GM18508 (cell line): Measurements from ENCODE around the gene KHK.

Experiments used
- ATAC-seq: cut with Tn5 transposase; IDR thresholded peaks from one replicate; pipeline ENCODE4 v1.9.1; 2021; ENCODE audit warnings: moderate number of reproducible peaks; ENCODE audit not compliant: insufficient read depth, unreplicated experiment

Gene KHK

DNA sequence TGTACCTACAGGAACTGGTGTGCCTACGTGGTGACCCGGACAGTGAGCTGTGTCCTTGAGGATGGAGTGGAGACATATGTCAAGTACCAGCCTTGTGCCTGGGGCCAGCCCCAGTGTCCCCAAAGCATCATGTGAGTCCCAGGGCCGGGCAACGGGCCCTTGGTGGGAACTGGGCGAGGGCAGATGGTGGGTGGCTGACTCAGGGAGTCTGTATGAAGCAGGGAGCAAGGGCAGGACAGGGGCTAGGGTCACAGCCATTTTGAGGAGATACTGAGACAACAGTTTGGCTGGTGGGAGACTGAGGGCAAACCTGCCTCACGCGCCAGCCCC, 6.5 kb upstream of the KHK start:
- ATAC-seq: no peak

DNA sequence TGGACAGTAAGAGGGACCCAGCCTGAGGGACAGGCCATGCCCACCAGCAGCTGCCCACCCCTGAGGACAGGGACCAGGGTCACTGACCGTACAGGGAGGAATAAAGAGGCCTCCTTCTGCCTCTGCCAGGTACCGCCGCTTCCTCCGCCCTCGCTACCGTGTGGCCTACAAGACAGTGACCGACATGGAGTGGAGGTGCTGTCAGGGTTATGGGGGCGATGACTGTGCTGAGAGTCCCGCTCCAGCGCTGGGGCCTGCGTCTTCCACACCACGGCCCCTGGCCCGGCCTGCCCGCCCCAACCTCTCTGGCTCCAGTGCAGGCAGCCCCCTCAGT, 6.0 kb upstream of the KHK start:
- ATAC-seq: no peak

GRCh38 chr2:27081984-27082772, 4.4 kb upstream of the KHK start:
- ATAC-seq: no peak

GRCh38 chr2:27082773-27083409, 3.7 kb upstream of the KHK start:
- ATAC-seq: no peak

DNA sequence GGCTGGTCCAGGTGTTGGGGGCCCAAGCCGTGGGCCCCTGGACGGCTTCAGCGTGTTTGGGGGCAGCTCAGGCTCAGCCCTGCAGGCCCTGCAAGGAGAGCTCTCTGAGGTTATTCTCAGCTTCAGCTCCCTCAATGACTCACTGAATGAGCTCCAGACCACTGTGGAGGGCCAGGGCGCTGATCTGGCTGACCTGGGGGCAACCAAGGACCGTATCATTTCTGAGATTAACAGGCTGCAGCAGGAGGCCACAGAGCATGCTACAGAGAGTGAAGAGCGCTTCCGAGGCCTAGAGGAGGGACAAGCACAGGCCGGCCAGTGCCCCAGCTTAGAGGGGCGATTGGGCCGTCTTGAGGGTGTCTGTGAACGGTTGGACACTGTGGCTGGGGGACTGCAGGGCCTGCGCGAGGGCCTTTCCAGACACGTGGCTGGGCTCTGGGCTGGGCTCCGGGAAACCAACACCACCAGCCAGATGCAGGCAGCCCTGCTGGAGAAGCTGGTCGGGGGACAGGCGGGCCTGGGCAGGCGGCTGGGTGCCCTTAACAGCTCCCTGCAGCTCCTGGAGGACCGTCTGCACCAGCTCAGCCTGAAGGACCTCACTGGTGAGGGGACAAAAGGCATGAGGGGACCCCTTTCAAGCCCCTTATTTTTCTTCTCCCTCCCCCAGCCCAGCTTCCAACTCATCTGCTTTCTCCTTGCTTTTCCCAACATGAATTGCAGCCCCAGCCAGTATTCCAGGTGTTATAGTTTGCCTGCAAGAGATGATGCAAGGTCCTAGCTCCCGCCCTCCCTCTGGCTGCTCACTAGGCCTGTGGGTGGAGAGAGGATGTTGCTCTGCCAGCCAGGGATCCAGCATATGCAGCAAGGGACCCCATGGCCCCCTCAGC, 2.9 kb upstream of the KHK start:
- no peak for ATAC-seq

GRCh38 chr2:27084297-27085061, 2.1 kb upstream of the KHK start:
- ATAC-seq: no peak

DNA sequence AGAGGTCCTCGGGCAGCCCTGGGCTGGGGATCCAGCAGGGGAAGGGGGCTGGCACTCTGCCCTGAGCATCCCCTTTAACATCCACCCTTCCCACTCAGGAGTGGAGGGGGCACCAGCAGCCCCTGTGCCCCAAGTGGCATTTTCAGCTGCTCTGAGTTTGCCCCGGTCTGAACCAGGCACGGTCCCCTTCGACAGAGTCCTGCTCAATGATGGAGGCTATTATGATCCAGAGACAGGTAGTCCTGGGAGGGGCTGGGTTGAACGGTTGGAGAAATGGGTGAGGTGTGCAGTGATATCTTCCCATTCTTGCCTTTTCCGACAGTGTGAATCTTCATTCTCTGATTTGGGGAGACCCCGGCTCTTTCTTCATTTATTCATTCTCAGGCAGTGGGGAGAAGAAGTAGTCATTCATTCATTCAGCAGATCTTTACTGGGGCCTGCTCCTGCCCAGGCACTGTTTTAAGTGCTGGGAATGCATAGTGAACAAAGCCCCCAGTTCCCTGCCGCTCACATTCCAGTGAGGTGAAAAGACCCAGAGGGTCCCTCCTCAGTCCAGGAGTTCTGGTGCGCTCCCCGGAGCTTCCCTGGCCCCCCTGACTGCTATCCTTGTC, 1.4 kb upstream of the KHK start:
- no peak for ATAC-seq

- ATAC-seq: no peak
Observed at GRCh38 chr2:27085673-27086089, 891 bp upstream of the KHK start.

- ATAC-seq: no peak
Observed at GRCh38 chr2:27086090-27086723, 365 bp upstream of the KHK start.

DNA sequence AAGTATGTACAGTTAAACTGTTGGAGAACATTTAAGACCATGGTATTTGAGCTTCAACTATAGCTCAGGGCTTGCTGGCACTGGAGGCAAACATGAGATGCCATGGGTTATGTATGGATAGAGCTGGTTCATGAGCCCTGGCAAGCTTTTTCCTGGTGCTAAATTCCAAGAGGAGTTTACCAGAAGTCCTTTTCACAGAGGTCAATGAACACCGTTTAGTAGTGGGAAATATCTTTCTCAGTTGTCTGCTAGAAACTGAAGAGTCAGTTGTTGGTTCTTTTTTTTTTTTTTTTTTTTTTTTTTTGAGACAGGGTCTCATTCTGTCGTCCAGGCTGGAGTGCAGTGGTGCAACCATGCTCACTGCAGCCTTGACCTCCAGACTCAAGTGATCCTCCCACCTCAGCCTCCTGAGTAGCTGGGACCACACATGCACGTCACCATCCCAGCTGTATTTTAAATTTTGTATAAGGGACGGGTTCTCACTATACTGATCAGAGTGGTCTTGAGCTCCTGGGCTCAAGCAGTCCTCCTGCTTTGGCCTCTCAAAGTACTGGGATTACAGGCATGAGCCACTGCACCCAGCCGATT, 1.3 kb downstream of the KHK start:
- no peak for ATAC-seq

DNA sequence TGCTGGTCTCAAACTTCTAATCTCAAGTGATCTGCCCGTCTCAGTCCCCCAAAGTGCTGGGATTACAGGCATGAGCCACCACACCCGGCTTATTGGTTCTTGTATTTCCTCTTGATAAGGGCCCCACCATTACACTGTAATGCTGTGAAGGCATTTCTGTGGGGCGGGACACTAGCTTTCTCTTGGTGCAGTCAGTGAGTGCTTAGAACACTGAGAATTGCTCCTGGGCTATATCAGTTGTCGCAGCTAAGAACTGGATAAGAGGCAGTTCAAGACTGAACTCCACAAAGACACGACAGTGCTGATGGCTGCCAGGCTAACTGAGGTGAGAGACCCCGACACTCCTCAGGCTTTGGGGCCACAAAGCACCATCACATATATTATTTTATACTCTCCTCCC, 2.1 kb downstream of the KHK start:
- ATAC-seq: no peak

DNA sequence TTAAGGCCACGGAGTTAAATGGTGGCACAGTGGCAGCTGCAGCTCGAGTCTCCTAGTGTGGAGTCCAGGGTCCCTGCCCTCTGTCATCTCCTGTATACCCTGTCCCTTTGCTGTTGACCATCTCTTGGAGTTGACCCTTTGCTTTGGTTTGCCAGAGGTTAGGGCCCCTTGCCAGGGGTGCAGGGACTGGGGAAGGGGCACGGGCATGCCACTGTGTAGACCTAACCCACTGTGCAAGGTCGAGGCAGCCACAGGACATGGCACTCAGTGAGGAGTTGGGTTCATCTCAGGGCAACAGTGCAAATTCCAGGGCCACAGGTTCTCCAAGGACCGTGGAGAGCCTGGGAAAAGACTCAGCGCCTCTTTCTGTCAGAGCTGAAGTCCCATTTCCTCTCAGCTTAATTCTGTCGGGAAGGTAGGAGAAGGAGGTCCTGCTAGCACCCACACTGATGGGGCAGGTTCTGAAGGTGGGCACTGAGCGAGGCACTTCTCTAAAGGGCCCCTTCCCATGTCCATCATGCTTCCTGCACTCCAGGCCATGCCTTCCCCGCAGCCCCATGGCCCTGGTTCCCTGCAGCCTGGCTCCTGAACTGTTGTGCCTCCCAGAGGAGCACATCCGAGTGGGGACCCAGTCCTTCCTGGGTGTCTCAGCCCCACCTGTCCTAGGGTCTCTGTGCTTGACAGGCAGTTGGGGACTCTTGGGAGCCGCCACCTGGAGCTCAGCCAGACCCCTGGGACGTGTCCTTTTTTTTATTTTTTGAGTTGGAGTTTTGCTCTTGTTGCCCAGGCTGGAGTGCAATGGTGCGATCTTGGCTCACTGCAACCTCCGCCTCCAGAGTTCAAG, 2.8 kb downstream of the KHK start:
- ATAC-seq: no peak

GRCh38 chr2:27091746-27092695, 5.4 kb downstream of the KHK start:
- no peak for ATAC-seq

DNA sequence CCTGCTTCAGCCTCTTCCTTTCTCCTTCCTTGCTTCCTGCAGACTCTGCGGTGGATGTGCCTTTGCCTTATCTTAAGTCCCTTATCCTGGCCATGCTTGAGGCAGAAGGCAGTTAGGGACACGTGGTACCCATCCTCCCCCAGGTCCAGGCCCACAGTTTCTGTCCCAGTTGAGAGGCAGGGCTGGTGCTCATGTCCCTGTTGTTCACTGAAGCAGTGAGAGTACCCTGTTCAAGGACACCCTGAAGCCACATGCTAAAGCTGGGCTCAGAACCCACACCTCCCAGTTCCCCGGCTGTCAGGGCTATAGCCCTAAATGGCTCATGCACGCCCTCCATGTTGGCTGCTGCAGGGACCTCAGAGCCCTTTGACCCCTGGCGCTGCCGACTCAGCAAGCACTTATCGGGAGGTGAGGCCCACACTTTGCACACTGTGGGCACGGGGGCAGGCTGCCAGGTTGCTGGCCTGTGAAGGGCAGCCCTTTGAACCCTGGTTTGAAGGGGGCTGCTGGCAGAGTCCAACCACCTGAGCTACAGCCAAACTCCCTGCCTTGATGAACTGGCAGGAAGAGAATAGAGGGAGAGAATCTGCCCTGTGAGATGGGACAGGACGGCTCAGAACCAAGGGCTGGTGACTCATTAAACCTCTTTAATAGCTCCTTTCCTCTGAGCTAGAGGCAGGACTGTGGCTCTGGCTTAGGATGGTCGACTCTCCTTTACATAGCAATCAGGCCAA, 6.3 kb downstream of the KHK start:
- no peak for ATAC-seq

- no peak for ATAC-seq
Observed at GRCh38 chr2:27093430-27094352, 7.1 kb downstream of the KHK start.
